Natural killer cell (primary cell): ENCODE results near the gene IL31RA. TPM values are rescaled to one million over a fixed set of nuclear protein-coding genes. Genes with fewer than 3 reads are reported as not detected.
A peak's percentile ranks its signal among the peaks of the same experiment; 100 is the strongest.
"Not testable (repeated sequence)": the region's sequence is repeated elsewhere in the genome, so short reads cannot be mapped to it uniquely, and the experiment has no call there.

ENCODE experiments used
- ATAC-seq, 3 donors: fragments of 150-1000 bp in 2 of 3; fragments of 200-7000 bp in 1 of 3; cut with Tn5 transposase; 1 replicate in 1 of 3; 2 replicates in 2 of 3; pipeline ENCODE4 v1.10.0; 2021; ENCODE audit warnings: mild to moderate bottlenecking in 2 of 3, moderate library complexity in 2 of 3
- DNase-seq, 2 donors: peaks; one replicate each; pipeline versions ENCODE4 v3.0.0 to v3.0.0-alpha.2; 2013 to 2021; ENCODE audit warnings: mixed read lengths in 1 of 2
- H3K27ac ChIP-seq: one replicate; pipeline ENCODE4 v1.5.1; 2013; ENCODE audit warnings: mild to moderate bottlenecking, low read length
- H3K27me3 ChIP-seq: one replicate; pipeline ENCODE4 v1.6.1; 2013; ENCODE audit warnings: low read length; ENCODE audit not compliant: control insufficient read depth, insufficient read depth
- H3K36me3 ChIP-seq: one replicate; pipeline ENCODE4 v1.6.1; 2013; ENCODE audit warnings: low read length; ENCODE audit not compliant: control insufficient read depth, insufficient read depth
- H3K4me1 ChIP-seq: one replicate; pipeline ENCODE4 v1.6.1; 2013; ENCODE audit warnings: low read length; ENCODE audit not compliant: control insufficient read depth, insufficient read depth
- H3K4me3 ChIP-seq: one replicate; pipeline ENCODE4 v1.5.1; 2013; ENCODE audit warnings: low read length
- H3K9me3 ChIP-seq: one replicate; pipeline ENCODE4 v1.6.1; 2013; ENCODE audit warnings: low read length; ENCODE audit not compliant: control insufficient read depth, insufficient read depth
- H3K27ac Mint-ChIP-seq, 2 donors: one replicate each; pipeline ENCODE4 v1.8.0; 2022; ENCODE audit warnings: mild to moderate bottlenecking in 2 of 2, mixed read lengths in 2 of 2, moderate library complexity in 1 of 2
- H3K27me3 Mint-ChIP-seq, 2 donors: one replicate each; pipeline ENCODE4 v1.8.0; 2022; ENCODE audit warnings: low read depth in 2 of 2, mixed read lengths in 2 of 2
- H3K36me3 Mint-ChIP-seq: one replicate; pipeline ENCODE4 v1.8.0; 2022; ENCODE audit warnings: mixed read lengths
- H3K4me1 Mint-ChIP-seq, 2 donors: one replicate each; pipeline ENCODE4 v1.8.0; 2022; ENCODE audit warnings: mixed read lengths in 2 of 2
- H3K4me3 Mint-ChIP-seq: one replicate; pipeline ENCODE4 v1.8.0; 2022; ENCODE audit warnings: mild to moderate bottlenecking, moderate library complexity, mixed read lengths
- H3K9me3 Mint-ChIP-seq, 2 donors: one replicate each; pipeline ENCODE4 v1.8.0; 2022; ENCODE audit warnings: mixed read lengths in 2 of 2
- WGBS: methylation state at CpG from one replicate; pipeline ENCODE4 v1.1.7; 2013; ENCODE audit warnings: missing lambda C conversion rate; ENCODE audit not compliant: insufficient coverage; 5-methylcytosine and 5-hydroxymethylcytosine counted together
- intact Hi-C: fragments of 100-400 bp; cut with micrococcal nuclease; formaldehyde crosslinking; loops from one replicate; pipeline ENCODE4 v1.14.2; 2022
- total RNA-seq, 4 donors: library from RNA; stranded (reverse); fragments of 120-200 nt in 1 of 4; gene quantifications; one replicate each; pipeline versions ENCODE4 v1.2.3 to v1.2.4, GENCODE V29; 2013 to 2022
- TF ChIP-seq, protein P1 (sequence below): fragments of 200-600 bp; IDR thresholded peaks from one replicate; pipeline ENCODE4 v1.8.0; 2022; ENCODE audit warnings: antibody characterized with exemption

Gene IL31RA
- total RNA-seq = not detected
- 0.09 TPM for total RNA-seq (2013)

DNA sequence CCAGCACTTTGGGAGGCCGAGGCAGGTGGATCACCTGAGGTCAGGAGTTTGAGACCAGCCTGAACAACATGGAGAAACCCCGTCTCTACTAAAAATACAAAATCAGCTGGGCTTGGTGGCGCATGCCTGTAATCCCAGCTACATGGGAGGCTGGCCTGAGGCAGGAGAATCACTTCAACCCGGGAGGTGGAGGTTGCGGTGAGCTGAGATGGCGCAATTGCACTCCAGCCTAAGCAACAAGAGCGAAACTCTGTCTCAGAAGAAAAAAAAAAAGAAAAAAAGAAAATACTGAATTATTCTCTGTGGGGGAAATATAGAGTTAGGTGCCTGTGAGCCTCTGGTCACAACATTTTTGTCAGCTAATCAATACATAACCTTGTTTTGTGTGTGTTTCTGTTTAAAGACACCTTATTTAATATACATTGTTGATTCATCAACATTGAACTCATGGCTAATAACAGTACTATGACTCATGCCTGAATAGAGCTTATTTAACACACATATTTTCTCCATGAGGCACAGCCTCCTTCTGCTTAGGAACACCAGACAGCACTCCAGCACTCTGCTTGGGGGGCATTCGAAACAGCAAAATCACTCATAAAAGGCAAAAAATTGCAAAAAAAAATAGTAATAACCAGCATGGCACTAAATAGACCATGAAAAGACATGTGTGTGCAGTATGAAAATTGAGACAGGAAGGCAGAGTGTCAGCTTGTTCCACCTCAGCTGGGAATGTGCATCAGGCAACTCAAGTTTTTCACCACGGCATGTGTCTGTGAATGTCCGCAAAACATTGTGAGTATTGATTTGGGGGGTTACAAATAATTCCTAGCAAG lies at the start of gene IL31RA:
Gene IL31RA (plus strand): TSS at position 519 of the 836 bp plus-strand sequence. CDS start 214 bp downstream, at position 733.
- DNase-seq = no peak
- peaks cover 8% of the 10 kb centered on the region for H3K4me1 ChIP-seq
- no peak within 1 kb of the TSS for H3K27ac ChIP-seq
- no peak within 1 kb of the TSS for H3K27ac Mint-ChIP-seq
- H3K36me3 Mint-ChIP-seq = peaks cover 5% of the 10 kb centered on the region
- intact Hi-C loops = no loop called here
- H3K27me3 Mint-ChIP-seq = peaks cover 10 to 38% of the 10 kb centered on the region in 2 donors
- H3K27me3 ChIP-seq = no peaks in the 10 kb centered on the region
- peaks cover 0 to 15% of the 10 kb centered on the region in 2 donors for H3K4me1 Mint-ChIP-seq
- no peak within 1 kb of the TSS for H3K4me3 ChIP-seq
- 87% methylated on average over 10 of the region's 10 CpGs for WGBS
- H3K4me3 Mint-ChIP-seq = no peak within 1 kb of the TSS
- TF ChIP-seq, protein P1, sequence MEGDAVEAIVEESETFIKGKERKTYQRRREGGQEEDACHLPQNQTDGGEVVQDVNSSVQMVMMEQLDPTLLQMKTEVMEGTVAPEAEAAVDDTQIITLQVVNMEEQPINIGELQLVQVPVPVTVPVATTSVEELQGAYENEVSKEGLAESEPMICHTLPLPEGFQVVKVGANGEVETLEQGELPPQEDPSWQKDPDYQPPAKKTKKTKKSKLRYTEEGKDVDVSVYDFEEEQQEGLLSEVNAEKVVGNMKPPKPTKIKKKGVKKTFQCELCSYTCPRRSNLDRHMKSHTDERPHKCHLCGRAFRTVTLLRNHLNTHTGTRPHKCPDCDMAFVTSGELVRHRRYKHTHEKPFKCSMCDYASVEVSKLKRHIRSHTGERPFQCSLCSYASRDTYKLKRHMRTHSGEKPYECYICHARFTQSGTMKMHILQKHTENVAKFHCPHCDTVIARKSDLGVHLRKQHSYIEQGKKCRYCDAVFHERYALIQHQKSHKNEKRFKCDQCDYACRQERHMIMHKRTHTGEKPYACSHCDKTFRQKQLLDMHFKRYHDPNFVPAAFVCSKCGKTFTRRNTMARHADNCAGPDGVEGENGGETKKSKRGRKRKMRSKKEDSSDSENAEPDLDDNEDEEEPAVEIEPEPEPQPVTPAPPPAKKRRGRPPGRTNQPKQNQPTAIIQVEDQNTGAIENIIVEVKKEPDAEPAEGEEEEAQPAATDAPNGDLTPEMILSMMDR = no peak
- H3K9me3 ChIP-seq = no peaks in the 10 kb centered on the region
- no peaks in the 10 kb centered on the region for H3K36me3 ChIP-seq
- no peak for ATAC-seq
- no peaks in the 10 kb centered on the region for H3K9me3 Mint-ChIP-seq

DNA sequence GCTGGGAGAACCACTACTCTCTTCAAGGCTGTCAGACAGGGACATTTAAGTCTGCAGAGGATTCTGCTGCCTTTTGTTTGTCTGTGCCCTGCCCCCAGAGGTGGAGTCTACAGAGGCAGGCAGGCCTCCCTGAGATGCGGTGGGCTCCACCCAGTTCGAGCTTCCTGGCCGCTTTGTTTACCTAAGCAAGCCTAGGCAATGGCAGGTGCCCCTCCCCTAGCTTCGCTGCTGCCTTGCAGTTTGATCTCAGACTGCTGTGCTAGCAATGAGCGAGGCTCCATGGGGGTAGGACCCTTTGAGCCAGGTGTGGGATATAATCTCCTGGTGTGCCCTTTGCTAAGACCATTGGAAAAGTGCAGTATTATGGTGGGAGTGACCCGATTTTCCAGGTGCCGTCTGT lies 42.3 kb upstream of the IL31RA start:
- H3K9me3 ChIP-seq, ATAC-seq, intact Hi-C loops, H3K4me3 Mint-ChIP-seq, H3K27me3 Mint-ChIP-seq, H3K36me3 ChIP-seq, H3K4me1 ChIP-seq, H3K4me3 ChIP-seq, H3K9me3 Mint-ChIP-seq, H3K4me1 Mint-ChIP-seq, H3K27ac ChIP-seq, H3K27me3 ChIP-seq, H3K27ac Mint-ChIP-seq, H3K36me3 Mint-ChIP-seq: not testable (repeated sequence)
- WGBS = 92% methylated on average over 7 of the region's 7 CpGs
- peak in 1 of 2 donors; percentile 7 for DNase-seq

DNA sequence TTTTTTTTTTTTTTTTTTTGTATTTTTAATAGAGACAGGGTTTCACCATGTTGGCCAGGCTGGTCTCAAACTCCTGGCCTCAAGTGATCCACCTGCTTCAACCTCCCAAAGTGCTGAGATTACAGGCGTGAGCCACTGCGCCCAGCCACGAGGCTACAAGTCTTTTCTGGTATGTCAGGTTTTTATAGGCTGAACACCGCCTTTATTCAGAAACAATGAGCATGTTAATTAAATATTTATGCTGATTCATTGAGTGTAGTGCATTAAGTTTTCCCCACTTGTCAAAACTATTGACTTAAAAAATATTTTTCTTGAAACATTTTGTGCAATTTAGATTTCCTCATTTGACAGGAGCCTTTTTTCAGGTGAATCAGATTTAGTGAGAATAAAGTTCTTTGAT lies 35.2 kb upstream of the IL31RA start:
- H3K36me3 Mint-ChIP-seq, H3K9me3 Mint-ChIP-seq, ATAC-seq, intact Hi-C loops, DNase-seq, H3K27ac ChIP-seq, H3K27me3 ChIP-seq, H3K9me3 ChIP-seq, H3K27ac Mint-ChIP-seq, H3K4me3 ChIP-seq, H3K36me3 ChIP-seq, H3K4me1 Mint-ChIP-seq, H3K4me1 ChIP-seq, H3K4me3 Mint-ChIP-seq: not testable (repeated sequence)
- WGBS = 95% methylated on average over 4 of the region's 4 CpGs
- peaks cover 8 to 36% of the 10 kb centered on the region in 2 donors for H3K27me3 Mint-ChIP-seq

DNA sequence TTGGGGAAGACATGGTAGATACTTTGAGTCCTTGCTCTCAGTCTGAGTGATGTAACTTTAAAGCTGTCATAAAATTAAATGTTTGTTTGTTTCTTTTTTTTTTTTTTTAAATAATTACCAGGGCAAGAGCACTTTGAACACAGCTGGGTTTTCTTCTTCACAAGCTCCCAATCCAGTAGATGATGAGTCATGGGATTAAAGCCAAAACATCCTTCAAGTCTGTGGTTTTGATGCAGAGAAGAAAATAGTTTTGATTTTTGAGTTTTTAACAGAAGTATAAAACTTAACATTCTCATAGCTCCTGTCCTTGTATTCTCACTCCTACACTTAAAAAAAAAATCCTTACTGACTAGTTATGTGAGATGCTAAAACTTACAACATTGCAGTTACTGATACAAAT lies 34.8 kb upstream of the IL31RA start:
- no peaks in the 10 kb centered on the region for H3K36me3 ChIP-seq
- Mint-ChIP-seq H3K4me3 (no peak overlapping the region), H3K4me1 (no peaks in the 10 kb centered on the region), H3K27ac (no peak overlapping the region), H3K36me3 (no peaks in the 10 kb centered on the region), H3K9me3 (no peaks in the 10 kb centered on the region), H3K27me3 (peaks cover 12 to 40% of the 10 kb centered on the region in 2 donors)
- no peak overlapping the region for H3K4me3 ChIP-seq
- no peaks in the 10 kb centered on the region for H3K4me1 ChIP-seq
- H3K27ac ChIP-seq = no peak overlapping the region
- no peaks in the 10 kb centered on the region for H3K9me3 ChIP-seq
- ATAC-seq (no peak), DNase-seq (no peak)
- intact Hi-C loops = no loop called here
- H3K27me3 ChIP-seq = peaks cover 12% of the 10 kb centered on the region
- TF ChIP-seq, protein P1 = no peak
